Medulla oblongata (tissue), 1 donor: Measurements from ENCODE around the gene SNX1.

Experiments used
- DNase-seq: peaks from one replicate; pipeline ENCODE4 v3.0.0-alpha.2; 2015; ENCODE audit errors: extremely low spot score

Gene SNX1

GRCh38 chr15:64163659-64164362, 68.0 kb downstream of the SNX1 start:
- no peak for DNase-seq

- DNase-seq = no peak
Measured at GRCh38 chr15:64164436-64164835, 68.7 kb downstream of the SNX1 start.

- DNase-seq = no peak
Measured at GRCh38 chr15:64166102-64166890, 70.5 kb downstream of the SNX1 start.

- no peak for DNase-seq
Measured at GRCh38 chr15:64180235-64180824, 84.5 kb downstream of the SNX1 start.

- no peak for DNase-seq
Measured at GRCh38 chr15:64182859-64183370, 87.1 kb downstream of the SNX1 start.

GRCh38 chr15:64185146-64185911, 89.5 kb downstream of the SNX1 start:
- DNase-seq = no peak

GRCh38 chr15:64187396-64188191, 91.8 kb downstream of the SNX1 start:
- no peak for DNase-seq
